Activated T-cell treated with anti-CD3 and anti-CD28 coated beads, Interleukin-2, amount 50 U/mL, for 4 hours (primary cell): Measurements from ENCODE around the gene CAMTA1. TPM values are rescaled to one million over a fixed set of nuclear protein-coding genes. Genes with fewer than 3 reads are reported as not detected.

Experiments
- ATAC-seq, 2 donors: fragments of 200-7000 bp; cut with Tn5 transposase; one replicate each; pipeline ENCODE4 v1.10.0; 2021
- DNase-seq: peaks from one replicate; pipeline ENCODE4 v3.0.0-alpha.2; 2020
- H3K27me3 Mint-ChIP-seq: one replicate; pipeline ENCODE4 v1.8.0; 2021; ENCODE audit warnings: low read depth, mixed read lengths
- H3K36me3 Mint-ChIP-seq: one replicate; pipeline ENCODE4 v1.8.0; 2022; ENCODE audit warnings: mixed read lengths; ENCODE audit not compliant: insufficient read depth
- H3K4me1 Mint-ChIP-seq: one replicate; pipeline ENCODE4 v1.8.0; 2021; ENCODE audit warnings: low read depth, mixed read lengths
- H3K4me3 Mint-ChIP-seq: one replicate; pipeline ENCODE4 v1.8.0; 2021; ENCODE audit warnings: mild to moderate bottlenecking, moderate library complexity, mixed read lengths
- H3K9me3 Mint-ChIP-seq: one replicate; pipeline ENCODE4 v1.8.0; 2021; ENCODE audit warnings: mixed read lengths
- total RNA-seq, 3 donors: library from RNA; stranded (reverse); gene quantifications; one replicate each; pipeline ENCODE4 v1.2.1, GENCODE V29; 2021

The CAMTA1 gene
- total RNA-seq, 3 donors from 2014 or later = 47.5 to 50.3 (median 47.7) TPM

GRCh38 chr1:6893388-6893787 is 108.1 kb downstream of the CAMTA1 start:
- H3K4me3 Mint-ChIP-seq = no peak overlapping the region
- no peaks in the 10 kb centered on the region for H3K9me3 Mint-ChIP-seq
- H3K27me3 Mint-ChIP-seq = no peaks in the 10 kb centered on the region
- no peak for DNase-seq
- H3K36me3 Mint-ChIP-seq = peaks cover 3% of the 10 kb centered on the region
- peaks cover 2% of the 10 kb centered on the region for H3K4me1 Mint-ChIP-seq
- no peak for ATAC-seq

DNA sequence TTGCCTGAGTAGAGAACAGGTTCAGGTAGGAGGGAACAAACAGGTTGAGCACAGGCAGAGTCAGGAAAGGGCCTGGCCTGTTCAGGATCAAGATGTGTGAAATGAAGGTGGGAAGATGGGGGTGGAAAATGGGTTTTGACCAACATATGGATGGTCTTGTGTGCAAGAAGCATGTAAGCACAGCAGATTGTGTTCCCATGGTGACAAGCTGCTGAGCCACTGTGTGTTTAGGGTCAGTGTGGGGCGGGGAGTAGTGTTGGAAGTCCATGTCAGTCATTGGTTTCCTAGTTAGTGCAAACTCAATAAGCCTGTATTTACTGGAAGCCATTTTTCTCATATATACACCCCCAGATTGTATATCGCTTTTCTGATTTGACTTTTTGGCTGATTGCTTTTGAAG is 111.9 kb downstream of the CAMTA1 start:
- DNase-seq (no peak), ATAC-seq (no peak)
- Mint-ChIP-seq H3K27me3 (no peaks in the 10 kb centered on the region), H3K4me3 (no peak overlapping the region), H3K9me3 (no peaks in the 10 kb centered on the region), H3K4me1 (peaks cover 2% of the 10 kb centered on the region), H3K36me3 (peaks cover 3% of the 10 kb centered on the region)

DNA sequence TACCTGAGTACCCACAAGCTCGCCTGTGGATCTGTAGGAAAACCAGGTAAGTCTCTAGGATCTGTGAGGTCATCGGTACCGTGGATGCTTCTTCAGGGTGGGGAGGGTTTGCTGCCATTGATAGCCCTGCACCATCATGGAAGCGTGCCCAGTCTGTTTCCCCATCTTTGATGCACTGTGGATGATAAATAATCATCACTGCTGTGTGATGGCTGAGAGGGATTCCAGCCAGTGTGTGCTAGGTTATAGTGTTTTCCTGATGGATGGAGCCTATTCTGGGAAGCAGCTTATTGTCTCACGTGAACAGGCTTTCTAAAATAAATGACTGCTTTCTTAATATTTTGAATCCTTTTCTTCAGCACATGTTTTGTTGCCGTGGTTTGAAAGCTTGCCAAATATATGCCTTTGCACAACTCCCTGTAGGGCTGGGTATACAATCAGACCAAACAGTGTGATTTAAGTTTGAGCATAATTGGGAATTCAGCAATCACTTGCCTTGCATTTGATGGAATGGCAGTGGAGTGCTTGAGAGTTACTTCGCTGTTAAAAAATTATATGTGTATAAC is 113.8 kb downstream of the CAMTA1 start:
- Mint-ChIP-seq H3K4me1 (no peaks in the 10 kb centered on the region), H3K9me3 (no peaks in the 10 kb centered on the region), H3K36me3 (no peaks in the 10 kb centered on the region), H3K27me3 (no peaks in the 10 kb centered on the region), H3K4me3 (no peak overlapping the region)
- no peak for ATAC-seq
- DNase-seq = no peak

DNA sequence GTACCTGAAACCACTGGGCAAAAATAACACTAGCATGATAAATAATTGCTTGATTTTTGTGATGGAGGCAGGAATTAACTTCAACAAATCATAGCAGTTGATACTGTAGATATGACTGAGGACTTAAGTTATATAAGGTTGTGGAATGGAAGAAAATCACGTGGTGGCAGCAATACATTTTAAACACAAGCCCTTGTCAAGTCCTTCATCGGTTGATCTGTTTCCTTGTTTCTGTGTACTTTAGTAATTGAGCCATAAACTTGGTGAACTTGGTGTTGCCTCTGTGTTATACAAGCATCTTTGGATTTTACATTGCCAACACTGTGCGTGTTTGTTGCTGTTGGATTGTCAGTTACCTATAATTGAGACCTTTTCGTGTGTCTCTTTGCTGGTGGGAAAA is 114.4 kb downstream of the CAMTA1 start:
- no peak for ATAC-seq

GRCh38 chr1:6902153-6902552 is 116.9 kb downstream of the CAMTA1 start:
- no peaks in the 10 kb centered on the region for H3K36me3 Mint-ChIP-seq
- ATAC-seq = no peak

More for the DNA sequence above, 114.4 kb downstream of the CAMTA1 start:
- no peaks in the 10 kb centered on the region for H3K36me3 Mint-ChIP-seq
- H3K4me1 Mint-ChIP-seq = no peaks in the 10 kb centered on the region
- no peak overlapping the region for H3K4me3 Mint-ChIP-seq
- H3K9me3 Mint-ChIP-seq = no peaks in the 10 kb centered on the region
- no peak for DNase-seq
- no peaks in the 10 kb centered on the region for H3K27me3 Mint-ChIP-seq

GRCh38 chr1:6904476-6905170 is 119.4 kb downstream of the CAMTA1 start:
- no peak for DNase-seq
- no peaks in the 10 kb centered on the region for H3K9me3 Mint-ChIP-seq
- no peaks in the 10 kb centered on the region for H3K27me3 Mint-ChIP-seq
- no peaks in the 10 kb centered on the region for H3K36me3 Mint-ChIP-seq
- H3K4me3 Mint-ChIP-seq = no peak overlapping the region
- peaks cover 2% of the 10 kb centered on the region for H3K4me1 Mint-ChIP-seq
- no peak for ATAC-seq

More at GRCh38 chr1:6902153-6902552, 116.9 kb downstream of the CAMTA1 start:
- Mint-ChIP-seq H3K4me1 (no peaks in the 10 kb centered on the region), H3K4me3 (no peak overlapping the region), H3K9me3 (no peaks in the 10 kb centered on the region), H3K27me3 (no peaks in the 10 kb centered on the region)
- no peak for DNase-seq

DNA sequence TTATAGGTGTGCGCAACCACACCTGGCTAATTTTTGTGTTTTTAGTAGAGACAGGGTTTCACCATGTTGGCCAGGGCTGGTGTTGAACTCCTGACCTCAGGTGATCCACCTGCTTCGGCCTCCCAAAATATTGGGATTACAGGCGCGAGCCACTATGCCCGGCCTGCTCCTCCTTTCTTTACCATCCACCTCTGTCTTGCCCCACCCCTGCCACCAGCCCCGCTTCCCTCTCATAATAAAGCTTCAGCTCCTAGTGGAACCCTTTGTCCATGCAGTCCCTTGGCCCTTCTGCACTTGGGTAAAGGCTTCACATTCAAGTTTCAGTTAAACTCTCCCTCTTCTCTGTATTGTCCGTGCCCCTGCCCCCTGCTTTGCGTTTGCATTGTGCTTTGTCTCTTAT is 120.1 kb downstream of the CAMTA1 start:
- ATAC-seq (no peak), DNase-seq (no peak)
- no peaks in the 10 kb centered on the region for H3K27me3 Mint-ChIP-seq
- no peak overlapping the region for H3K4me3 Mint-ChIP-seq
- H3K4me1 Mint-ChIP-seq = peaks cover 2% of the 10 kb centered on the region
- no peaks in the 10 kb centered on the region for H3K9me3 Mint-ChIP-seq
- H3K36me3 Mint-ChIP-seq = no peaks in the 10 kb centered on the region

DNA sequence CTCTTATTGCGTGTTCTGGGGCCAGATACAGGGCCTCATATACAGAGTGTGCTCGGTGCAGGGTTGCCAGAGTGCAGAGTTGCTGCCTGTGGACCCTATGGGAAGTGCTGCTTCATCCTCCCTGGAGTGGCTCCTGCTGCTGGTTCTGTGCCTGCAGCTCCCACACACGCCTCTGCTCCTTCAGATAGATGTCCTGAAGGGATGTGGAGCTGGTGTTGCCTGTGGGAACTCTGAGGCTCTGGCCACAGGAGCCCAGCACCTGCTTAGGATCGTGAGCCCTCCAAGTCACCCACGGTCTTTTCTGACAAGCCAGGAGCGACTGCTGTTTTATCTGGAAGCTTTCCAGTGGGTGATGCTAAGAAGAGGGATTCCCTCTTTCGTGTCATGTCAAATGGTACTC is 120.5 kb downstream of the CAMTA1 start:
- DNase-seq (no peak), ATAC-seq (no peak)
- H3K4me3 Mint-ChIP-seq = no peak overlapping the region
- no peaks in the 10 kb centered on the region for H3K36me3 Mint-ChIP-seq
- H3K9me3 Mint-ChIP-seq = no peaks in the 10 kb centered on the region
- H3K4me1 Mint-ChIP-seq = peaks cover 2% of the 10 kb centered on the region
- no peaks in the 10 kb centered on the region for H3K27me3 Mint-ChIP-seq

- DNase-seq (no peak), ATAC-seq (no peak)
- H3K4me3 Mint-ChIP-seq = no peak overlapping the region
- H3K27me3 Mint-ChIP-seq = peaks cover 4% of the 10 kb centered on the region
- H3K4me1 Mint-ChIP-seq = peaks cover 2% of the 10 kb centered on the region
- no peaks in the 10 kb centered on the region for H3K36me3 Mint-ChIP-seq
- no peaks in the 10 kb centered on the region for H3K9me3 Mint-ChIP-seq
Measured at GRCh38 chr1:6906783-6907182, 121.5 kb downstream of the CAMTA1 start.

- DNase-seq (no peak), ATAC-seq (no peak)
- peaks cover 4% of the 10 kb centered on the region for H3K27me3 Mint-ChIP-seq
- H3K4me1 Mint-ChIP-seq = peaks cover 2% of the 10 kb centered on the region
- no peaks in the 10 kb centered on the region for H3K36me3 Mint-ChIP-seq
- no peak overlapping the region for H3K4me3 Mint-ChIP-seq
- no peaks in the 10 kb centered on the region for H3K9me3 Mint-ChIP-seq
Measured at GRCh38 chr1:6907201-6907600, 121.9 kb downstream of the CAMTA1 start.

GRCh38 chr1:6907676-6908434 is 122.6 kb downstream of the CAMTA1 start:
- no peak for ATAC-seq
- peaks cover 8% of the 10 kb centered on the region for H3K27me3 Mint-ChIP-seq

DNA sequence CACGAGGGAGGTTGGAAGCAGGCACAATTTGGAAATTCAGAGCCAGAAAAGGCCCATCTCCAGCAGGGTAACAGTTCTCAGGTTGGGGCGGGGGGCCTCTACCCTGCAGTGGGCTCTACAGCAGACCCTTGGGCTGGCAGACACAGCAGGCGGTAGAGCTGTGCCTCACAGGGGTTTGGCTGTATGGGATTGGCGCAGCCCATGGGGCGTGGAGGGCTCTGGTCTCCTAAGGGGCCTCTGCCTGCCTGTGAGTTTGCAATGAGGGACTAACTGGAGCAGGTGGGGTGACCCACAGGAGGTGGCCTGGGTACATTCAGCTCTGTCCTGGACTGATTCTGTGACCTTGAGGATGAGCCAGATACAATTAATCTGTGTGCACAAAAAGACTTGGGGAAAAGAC is 124.1 kb downstream of the CAMTA1 start:
- Mint-ChIP-seq H3K36me3 (no peaks in the 10 kb centered on the region), H3K9me3 (peaks cover 3% of the 10 kb centered on the region), H3K4me1 (peaks cover 2% of the 10 kb centered on the region), H3K27me3 (peaks cover 20% of the 10 kb centered on the region), H3K4me3 (no peak overlapping the region)
- ATAC-seq (no peak), DNase-seq (no peak)

More at GRCh38 chr1:6907676-6908434, 122.6 kb downstream of the CAMTA1 start:
- Mint-ChIP-seq H3K4me1 (peaks cover 2% of the 10 kb centered on the region), H3K4me3 (no peak overlapping the region), H3K36me3 (no peaks in the 10 kb centered on the region), H3K9me3 (no peaks in the 10 kb centered on the region)
- no peak for DNase-seq

GRCh38 chr1:6909857-6910256 is 124.6 kb downstream of the CAMTA1 start:
- H3K27me3 Mint-ChIP-seq = peaks cover 21% of the 10 kb centered on the region
- DNase-seq = no peak
- H3K36me3 Mint-ChIP-seq = no peaks in the 10 kb centered on the region
- ATAC-seq = no peak
- peaks cover 3% of the 10 kb centered on the region for H3K9me3 Mint-ChIP-seq
- peaks cover 2% of the 10 kb centered on the region for H3K4me1 Mint-ChIP-seq
- H3K4me3 Mint-ChIP-seq = no peak overlapping the region

- Mint-ChIP-seq H3K9me3 (peaks cover 3% of the 10 kb centered on the region), H3K4me1 (peaks cover 2% of the 10 kb centered on the region), H3K27me3 (peaks cover 28% of the 10 kb centered on the region), H3K36me3 (no peaks in the 10 kb centered on the region), H3K4me3 (no peak overlapping the region)
- DNase-seq (no peak), ATAC-seq (no peak)
Measured at GRCh38 chr1:6911021-6911941, 126.0 kb downstream of the CAMTA1 start.
